ENCODE data around the gene BANK1.

The BANK1 gene, protein sequence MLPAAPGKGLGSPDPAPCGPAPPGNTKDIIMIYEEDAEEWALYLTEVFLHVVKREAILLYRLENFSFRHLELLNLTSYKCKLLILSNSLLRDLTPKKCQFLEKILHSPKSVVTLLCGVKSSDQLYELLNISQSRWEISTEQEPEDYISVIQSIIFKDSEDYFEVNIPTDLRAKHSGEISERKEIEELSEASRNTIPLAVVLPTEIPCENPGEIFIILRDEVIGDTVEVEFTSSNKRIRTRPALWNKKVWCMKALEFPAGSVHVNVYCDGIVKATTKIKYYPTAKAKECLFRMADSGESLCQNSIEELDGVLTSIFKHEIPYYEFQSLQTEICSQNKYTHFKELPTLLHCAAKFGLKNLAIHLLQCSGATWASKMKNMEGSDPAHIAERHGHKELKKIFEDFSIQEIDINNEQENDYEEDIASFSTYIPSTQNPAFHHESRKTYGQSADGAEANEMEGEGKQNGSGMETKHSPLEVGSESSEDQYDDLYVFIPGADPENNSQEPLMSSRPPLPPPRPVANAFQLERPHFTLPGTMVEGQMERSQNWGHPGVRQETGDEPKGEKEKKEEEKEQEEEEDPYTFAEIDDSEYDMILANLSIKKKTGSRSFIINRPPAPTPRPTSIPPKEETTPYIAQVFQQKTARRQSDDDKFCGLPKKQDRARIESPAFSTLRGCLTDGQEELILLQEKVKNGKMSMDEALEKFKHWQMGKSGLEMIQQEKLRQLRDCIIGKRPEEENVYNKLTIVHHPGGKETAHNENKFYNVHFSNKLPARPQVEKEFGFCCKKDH

DNA sequence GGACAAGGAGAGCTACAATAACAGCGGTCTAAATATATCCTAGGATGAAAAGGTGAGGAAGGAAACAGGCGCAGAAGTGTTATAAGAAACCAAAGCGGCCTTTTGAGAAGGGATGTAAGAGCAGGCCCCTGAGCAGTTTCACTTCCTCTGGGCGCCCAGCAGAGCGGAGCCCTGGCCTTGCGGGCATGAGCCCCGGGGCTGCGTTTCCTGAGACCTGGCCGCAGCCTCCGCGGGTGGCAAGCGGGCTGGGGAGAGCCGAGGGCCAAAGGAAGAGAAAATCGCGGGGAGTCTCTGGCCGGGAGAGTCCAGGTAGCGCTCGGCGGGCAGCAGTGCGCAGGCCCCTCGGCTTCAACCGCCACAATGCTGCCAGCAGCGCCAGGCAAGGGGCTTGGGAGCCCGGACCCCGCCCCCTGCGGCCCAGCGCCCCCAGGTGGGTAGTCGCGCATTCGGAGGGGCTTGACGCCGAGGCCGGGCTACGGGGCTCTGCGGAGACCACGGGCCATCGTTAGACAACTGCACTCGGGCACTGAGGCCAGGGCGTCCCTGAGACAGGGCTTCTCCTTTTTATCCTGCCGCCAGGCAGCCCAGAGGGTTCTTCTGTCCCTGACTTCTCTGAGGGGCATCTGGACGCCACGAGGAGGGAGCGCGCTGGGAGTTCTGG, at the start of gene BANK1:
BANK1 (plus strand) TSS at position 210 of the 661 bp plus-strand sequence; CDS start at position 361, 151 bp downstream.
- DNase-seq: peak; percentile 2

GRCh38 chr4:101753721-101754120, 36.8 kb upstream of the BANK1 start:
- no peak for DNase-seq

DNA sequence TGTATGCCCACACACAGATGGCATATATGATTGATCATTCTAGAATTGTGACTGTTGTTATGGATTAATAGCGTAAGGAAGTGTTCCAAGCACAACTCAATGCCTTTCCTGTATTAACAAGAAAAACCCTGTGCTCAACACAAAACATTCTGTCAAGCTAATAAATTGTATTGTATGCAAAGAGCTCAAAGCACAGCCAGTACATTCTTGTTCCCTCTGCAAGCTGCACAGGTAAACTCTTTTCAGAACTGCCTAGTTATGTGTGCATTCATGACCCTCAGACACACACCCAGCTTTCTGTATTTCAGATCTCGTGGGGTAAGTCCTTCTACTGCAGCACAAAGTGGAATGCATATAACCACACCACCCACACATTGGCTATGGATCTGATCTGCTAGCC, 34.3 kb upstream of the BANK1 start:
- DNase-seq: no peak

DNA sequence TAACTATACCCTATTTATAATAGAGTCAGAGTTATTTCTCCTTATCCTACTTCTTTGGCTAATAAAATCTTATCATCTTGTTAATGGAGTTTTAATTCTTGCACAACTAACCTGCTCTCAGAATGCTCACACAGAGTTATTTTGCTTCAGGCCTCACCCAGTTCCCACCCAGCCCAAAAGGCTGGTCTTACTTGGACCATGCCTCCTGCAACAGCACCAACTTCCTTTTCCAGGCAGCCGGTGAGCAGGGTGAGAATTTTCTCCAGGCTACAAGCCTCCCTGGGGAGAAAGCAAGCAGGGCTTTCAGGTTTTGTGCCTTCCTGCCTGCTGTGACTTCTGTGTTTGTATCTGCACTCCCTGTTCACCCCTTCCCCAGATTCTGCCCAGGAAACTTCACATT, 29.1 kb upstream of the BANK1 start:
- DNase-seq: no peak

- DNase-seq: no peak
Observed at GRCh38 chr4:101762025-101762424, 28.5 kb upstream of the BANK1 start.

- no peak for DNase-seq
Observed at GRCh38 chr4:101762534-101762933, 28.0 kb upstream of the BANK1 start.

DNA sequence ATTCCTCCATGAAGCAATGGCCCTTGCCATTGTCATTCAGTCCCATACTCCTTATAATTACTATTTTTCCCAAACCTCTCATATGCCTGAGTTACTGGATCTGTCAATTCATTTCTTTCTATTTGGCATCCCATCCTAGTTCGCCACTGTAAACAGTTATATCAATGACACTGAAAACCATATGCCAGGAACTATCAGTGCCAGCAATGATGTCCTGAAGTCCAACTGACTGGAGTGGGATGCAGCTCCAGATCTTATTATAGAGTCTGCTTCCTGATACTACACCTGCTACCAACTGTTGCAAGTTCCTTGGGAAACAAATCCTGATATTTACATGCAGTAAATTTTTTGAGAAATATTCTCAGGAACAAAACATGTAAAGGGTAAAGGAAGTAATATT, 27.0 kb upstream of the BANK1 start:
- DNase-seq: no peak

GRCh38 chr4:101774807-101775206, 15.7 kb upstream of the BANK1 start:
- DNase-seq: no peak

- DNase-seq: no peak
Observed at GRCh38 chr4:101777431-101777830, 13.1 kb upstream of the BANK1 start.

DNA sequence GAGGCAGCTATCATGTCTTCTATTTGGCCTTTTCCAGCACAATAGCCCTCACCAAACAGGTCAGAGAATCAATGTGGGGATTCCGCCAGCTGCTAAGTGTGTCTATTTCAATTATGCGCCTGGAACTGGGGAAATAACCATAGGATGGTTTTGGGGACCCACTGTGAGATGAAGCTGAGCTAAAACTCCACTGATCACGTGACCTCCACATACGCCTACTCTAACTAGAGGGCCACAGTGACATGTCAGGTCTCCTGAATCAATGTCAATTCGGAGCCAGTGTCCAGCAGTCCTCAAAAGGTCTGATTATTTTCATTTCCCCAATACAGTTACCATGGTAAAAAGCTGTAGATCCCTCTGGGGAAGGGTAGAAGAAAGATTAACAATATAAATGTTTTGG, 10.2 kb upstream of the BANK1 start:
- DNase-seq: no peak

DNA sequence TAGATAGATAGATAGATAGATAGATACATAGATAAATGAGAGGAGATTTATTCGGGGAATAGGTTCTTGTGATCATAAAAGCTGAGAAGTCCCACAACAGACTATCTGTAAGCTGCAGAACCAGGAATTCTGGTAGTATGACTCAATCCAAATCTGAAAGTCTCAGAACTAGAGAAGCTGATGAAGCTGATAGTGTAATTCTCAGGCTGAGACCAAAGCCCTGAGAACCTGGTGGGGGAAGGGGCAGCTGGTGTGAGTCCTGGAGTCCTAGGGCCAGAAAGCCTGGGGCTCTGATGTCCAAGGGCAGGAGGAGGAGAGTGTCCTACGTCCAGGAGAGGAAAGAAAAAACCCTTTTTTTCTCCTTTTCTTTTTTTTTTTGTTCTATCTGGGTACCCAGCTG, 8.0 kb upstream of the BANK1 start:
- no peak for DNase-seq

DNA sequence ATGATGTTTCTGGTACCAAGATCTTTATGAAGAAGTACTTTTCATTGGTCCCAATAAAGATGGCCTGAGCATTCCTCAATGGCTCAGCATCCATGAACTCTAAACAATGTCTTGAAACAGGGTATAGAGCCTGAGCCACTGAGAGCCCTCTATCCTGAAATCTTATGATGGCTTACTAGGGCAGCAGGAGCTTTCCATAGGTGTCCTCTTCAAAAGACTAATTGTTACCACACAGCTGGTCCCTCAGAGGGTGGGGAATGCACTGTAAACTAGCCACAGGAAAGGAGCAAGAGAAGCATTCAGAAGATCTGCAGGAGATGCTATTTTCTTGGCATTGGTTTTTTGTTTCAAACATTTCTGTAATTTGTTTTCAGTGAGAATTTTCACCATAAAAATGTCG, 5.6 kb upstream of the BANK1 start:
- no peak for DNase-seq

GRCh38 chr4:101785486-101785885, 5.0 kb upstream of the BANK1 start:
- DNase-seq: no peak

DNA sequence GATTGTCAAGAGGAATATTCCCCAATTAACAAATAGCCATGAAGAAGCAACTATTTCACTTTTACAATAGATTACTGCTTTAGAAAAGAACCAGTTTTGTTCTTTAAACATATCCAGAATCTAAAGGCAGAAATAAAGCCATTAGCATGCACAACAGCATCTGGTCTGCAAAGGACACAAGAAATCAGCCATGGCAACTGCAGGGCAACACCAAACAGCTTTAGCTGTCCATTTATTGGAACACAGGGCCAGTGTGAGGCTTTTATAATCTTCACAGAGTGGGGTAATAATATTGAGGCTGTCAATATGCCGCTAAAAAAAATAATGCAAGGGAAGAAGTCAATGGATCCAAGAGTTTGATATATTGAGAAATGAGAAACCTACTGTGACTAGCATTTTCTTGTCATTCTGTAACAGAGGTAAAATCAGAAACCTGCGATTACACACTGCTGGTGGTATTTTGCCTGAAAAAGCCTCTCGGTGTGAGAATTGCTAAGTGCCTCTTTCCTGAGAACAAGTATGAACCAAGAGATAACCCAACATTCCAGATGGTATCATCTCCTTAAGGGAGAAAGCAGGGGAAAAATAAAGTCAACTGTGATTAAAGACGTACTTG, 2.7 kb upstream of the BANK1 start:
- DNase-seq: no peak

- no peak for DNase-seq
Observed at GRCh38 chr4:101791182-101791558, 640 bp downstream of the BANK1 start.

GRCh38 chr4:101792056-101792590, 1.6 kb downstream of the BANK1 start:
- DNase-seq: no peak

GRCh38 chr4:101793397-101793796, 2.9 kb downstream of the BANK1 start:
- no peak for DNase-seq

DNA sequence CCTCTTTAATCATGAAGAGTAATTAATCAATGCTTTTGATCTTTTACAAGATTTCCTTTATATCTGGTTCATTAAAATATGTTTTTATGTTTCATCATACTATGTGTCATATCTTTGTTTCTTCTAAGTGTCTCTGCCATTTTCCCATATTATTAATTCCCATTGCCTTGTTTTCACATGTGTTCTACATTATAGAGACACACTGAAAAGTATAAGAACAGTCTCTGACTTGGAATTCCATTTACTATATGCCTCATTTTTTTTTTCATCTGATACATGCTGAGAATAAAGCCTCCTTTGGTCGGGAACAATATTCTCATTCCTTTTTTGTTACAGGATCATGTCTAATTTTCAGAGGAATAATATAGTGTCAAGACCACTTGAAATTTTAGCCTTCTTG, 4.3 kb downstream of the BANK1 start:
- DNase-seq: no peak

GRCh38 chr4:101795704-101796103, 5.2 kb downstream of the BANK1 start:
- DNase-seq: no peak

DNA sequence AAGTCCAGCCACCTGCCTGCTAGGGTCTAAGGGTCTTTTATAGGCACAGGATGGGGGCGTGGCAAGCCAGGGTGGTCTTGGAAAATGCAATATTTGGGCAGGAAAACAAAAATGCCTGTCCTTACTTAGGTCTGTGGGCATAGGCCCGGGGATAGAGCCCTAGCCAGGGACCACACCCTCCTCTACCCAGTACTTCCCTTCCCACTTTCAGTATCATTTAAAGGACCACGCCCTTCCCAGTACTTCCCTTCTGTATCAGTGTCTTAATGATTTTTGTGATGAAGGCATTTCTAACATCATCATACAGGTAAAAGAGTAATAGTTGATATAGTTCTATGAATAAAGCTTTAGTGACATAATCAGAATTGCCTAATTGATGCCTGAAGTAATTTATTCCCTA, 11.4 kb downstream of the BANK1 start:
- DNase-seq: no peak

DNA sequence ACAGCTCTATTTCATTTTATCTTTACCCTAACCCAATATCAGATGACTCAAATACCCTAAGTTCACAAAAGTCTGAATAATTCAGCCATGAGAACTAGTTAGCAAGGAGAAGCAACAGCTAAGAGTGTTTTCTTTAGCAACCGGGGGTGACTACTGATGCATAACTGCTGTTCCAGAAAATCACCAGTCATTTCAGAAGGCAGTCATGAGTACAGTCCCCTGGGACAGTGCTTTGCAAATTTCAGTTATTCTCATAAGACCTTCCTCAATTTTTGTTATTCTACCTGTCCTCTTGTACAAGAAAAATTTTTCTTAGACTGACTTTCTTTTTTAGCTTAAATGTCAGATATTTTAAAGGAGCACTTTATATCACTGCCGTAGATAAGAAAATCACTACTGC, 16.4 kb downstream of the BANK1 start:
- DNase-seq: no peak

DNA sequence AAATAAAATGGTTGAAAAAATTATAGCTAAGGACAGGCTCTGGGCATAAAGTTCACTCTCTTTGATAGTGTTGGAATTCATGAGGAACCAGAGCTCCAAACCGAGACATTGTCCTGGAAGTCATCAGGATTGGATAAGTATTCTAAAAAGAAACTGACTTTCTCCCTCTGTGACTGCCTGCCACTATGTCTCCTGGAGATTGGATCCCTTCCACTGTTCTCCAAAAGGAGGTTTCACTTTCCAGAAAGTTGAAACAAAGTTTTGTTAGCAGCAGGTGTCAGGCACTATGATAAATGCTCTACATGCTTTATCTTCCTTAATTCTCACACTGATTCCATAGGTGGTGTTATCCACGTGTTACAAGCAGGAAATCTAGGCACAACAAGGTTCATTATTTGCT, 16.8 kb downstream of the BANK1 start:
- no peak for DNase-seq

- DNase-seq: no peak
Observed at GRCh38 chr4:101813604-101814003, 23.1 kb downstream of the BANK1 start.
